Measurements from ENCODE around the gene SNTG2. TPM values are rescaled to one million over a fixed set of nuclear protein-coding genes. Genes with fewer than 3 reads are reported as not detected.

The SNTG2 gene
- total RNA-seq, 2 experiments from 2014 or later, result not detected

DNA sequence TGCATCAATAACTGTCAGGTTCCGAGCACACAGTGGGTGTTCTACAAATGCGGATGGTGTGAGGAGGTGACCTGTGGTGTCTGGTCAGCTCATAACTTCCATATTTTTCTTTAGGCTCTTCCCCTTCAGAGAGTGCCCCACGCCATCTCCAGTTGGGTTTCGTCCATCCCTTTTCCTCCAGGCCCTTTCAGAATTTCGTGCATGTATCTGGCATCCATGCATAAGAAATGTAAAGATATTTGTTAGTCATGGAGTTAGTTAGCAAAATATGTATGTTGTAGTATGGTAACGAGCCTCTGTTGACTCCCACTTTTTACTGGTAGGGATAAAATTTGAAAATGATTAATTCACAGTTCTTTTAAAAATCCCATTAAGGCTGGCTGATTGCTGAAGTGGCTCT is 67.2 kb downstream of the SNTG2 start:
- Histone ChIP-seq H3K4me1 (ENCODE audit: insufficient read depth, low read length, poor library complexity, severe bottlenecking) (no peaks in the 10 kb centered on the region), H3K36me3 (ENCODE audit: insufficient read depth, low read length) (no peaks in the 10 kb centered on the region), H4K20me1 (ENCODE audit: insufficient read depth, low read length) (no peaks in the 10 kb centered on the region), H3K27ac (ENCODE audit: low read depth, low read length, poor library complexity, severe bottlenecking) (no peak overlapping the region), H3K79me2 (ENCODE audit: insufficient read depth, low read depth, low read length) (no peaks in the 10 kb centered on the region), H2AFZ (ENCODE audit: low read length) (no peak overlapping the region), H3K9me2 (ENCODE audit: insufficient read depth, low read length) (no peaks in the 10 kb centered on the region), H3K4me3 (ENCODE audit: low read depth, low read length, poor library complexity, severe bottlenecking) (no peak overlapping the region), H3K4me2 (ENCODE audit: low read length) (no peak overlapping the region), H3K9me3 (ENCODE audit: low read length) (no peaks in the 10 kb centered on the region)
- intact Hi-C loops (cut with micrococcal nuclease; ENCODE audit: unreplicated experiment), result no loop called here
- POLR2A ChIA-PET, result no interaction called here
- CTCF ChIA-PET (ENCODE audit: unreplicated experiment), result no interaction called here
- BruUV-seq (replicated peaks), result no TSS peak
- DNase-seq (ENCODE audit: low spot score), result no peak
- TF ChIP-seq, protein P1, sequence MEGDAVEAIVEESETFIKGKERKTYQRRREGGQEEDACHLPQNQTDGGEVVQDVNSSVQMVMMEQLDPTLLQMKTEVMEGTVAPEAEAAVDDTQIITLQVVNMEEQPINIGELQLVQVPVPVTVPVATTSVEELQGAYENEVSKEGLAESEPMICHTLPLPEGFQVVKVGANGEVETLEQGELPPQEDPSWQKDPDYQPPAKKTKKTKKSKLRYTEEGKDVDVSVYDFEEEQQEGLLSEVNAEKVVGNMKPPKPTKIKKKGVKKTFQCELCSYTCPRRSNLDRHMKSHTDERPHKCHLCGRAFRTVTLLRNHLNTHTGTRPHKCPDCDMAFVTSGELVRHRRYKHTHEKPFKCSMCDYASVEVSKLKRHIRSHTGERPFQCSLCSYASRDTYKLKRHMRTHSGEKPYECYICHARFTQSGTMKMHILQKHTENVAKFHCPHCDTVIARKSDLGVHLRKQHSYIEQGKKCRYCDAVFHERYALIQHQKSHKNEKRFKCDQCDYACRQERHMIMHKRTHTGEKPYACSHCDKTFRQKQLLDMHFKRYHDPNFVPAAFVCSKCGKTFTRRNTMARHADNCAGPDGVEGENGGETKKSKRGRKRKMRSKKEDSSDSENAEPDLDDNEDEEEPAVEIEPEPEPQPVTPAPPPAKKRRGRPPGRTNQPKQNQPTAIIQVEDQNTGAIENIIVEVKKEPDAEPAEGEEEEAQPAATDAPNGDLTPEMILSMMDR (conservative IDR thresholded peaks at IDR 0.05; ENCODE audit: low read length), result no peak
- no peak for TF ChIP-seq EZH2phosphoT487 (IDR thresholded peaks at IDR 0.05; ENCODE audit: borderline replicate concordance, low read depth, low read length)

DNA sequence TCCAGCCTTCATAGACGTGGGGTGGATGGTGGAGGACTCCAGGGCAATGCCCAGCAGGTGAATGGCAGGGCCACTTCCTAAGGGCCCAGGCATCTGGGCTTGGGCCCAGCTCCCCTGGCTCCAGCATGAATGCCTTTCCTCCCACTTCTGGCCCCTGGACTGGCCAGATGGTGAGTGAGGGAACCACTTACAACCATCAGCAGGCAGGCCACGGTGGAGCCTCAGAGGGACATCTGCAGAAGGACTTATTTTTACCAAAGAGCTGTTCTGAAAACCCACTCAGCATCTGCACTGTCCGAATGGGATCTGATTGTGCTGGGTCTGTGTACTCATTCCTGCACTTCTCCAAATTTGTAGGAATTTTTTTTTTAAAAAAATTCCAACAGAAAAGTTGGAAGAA is 69.6 kb downstream of the SNTG2 start:
- Histone ChIP-seq H3K4me3 (ENCODE audit: low read depth, low read length, poor library complexity, severe bottlenecking) (no peak overlapping the region), H3K9me3 (ENCODE audit: low read length) (no peaks in the 10 kb centered on the region), H3K4me2 (ENCODE audit: low read length) (no peak overlapping the region), H3K79me2 (ENCODE audit: insufficient read depth, low read depth, low read length) (no peaks in the 10 kb centered on the region), H4K20me1 (ENCODE audit: insufficient read depth, low read length) (no peaks in the 10 kb centered on the region), H3K9me2 (ENCODE audit: insufficient read depth, low read length) (no peaks in the 10 kb centered on the region), H3K36me3 (ENCODE audit: insufficient read depth, low read length) (no peaks in the 10 kb centered on the region), H3K4me1 (ENCODE audit: insufficient read depth, low read length, poor library complexity, severe bottlenecking) (no peaks in the 10 kb centered on the region), H2AFZ (ENCODE audit: low read length) (no peak overlapping the region), H3K27ac (ENCODE audit: low read depth, low read length, poor library complexity, severe bottlenecking) (no peak overlapping the region)
- DNase-seq (ENCODE audit: low spot score), result no peak
- TF ChIP-seq, protein P1 (conservative IDR thresholded peaks at IDR 0.05; ENCODE audit: low read length), result no peak
- TF ChIP-seq EZH2phosphoT487 (IDR thresholded peaks at IDR 0.05; ENCODE audit: borderline replicate concordance, low read depth, low read length), result no peak
- intact Hi-C loops (cut with micrococcal nuclease; ENCODE audit: unreplicated experiment), result no loop called here
- ChIA-PET CTCF (ENCODE audit: unreplicated experiment) (no interaction called here), POLR2A (interaction anchor here (0.7 kb wide), 2 partner anchors 136 to 396 kb away, joined by 3 read pairs; no protein-coding TSS in a partner anchor)
- no TSS peak for BruUV-seq (replicated peaks)

DNA sequence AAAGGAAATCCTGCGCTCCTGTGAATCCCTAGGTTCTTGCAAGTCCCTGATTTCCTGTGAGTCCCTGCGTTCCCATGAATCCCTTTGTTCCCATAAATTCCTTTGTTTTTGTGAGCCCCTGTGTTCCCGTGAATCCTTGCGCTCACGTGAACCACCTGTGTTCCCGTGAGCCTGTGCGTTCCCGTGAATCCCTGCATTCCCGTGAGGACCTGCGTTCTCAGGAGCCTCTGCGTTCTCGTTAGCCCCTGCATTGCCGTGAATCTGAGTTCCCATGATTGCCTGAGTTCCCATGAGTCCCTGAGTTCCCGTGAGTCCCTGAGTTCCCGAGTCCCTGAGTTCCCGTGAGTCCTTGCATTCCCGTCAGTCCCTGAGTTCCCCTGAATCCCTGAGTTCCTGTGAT is 71.5 kb downstream of the SNTG2 start:
- ChIA-PET POLR2A (no interaction called here), CTCF (ENCODE audit: unreplicated experiment) (no interaction called here)
- Histone ChIP-seq H3K27ac (ENCODE audit: low read depth, low read length, poor library complexity, severe bottlenecking) (no peak overlapping the region), H3K4me2 (ENCODE audit: low read length) (no peak overlapping the region), H3K9me2 (ENCODE audit: insufficient read depth, low read length) (no peaks in the 10 kb centered on the region), H4K20me1 (ENCODE audit: insufficient read depth, low read length) (no peaks in the 10 kb centered on the region), H3K4me1 (ENCODE audit: insufficient read depth, low read length, poor library complexity, severe bottlenecking) (no peaks in the 10 kb centered on the region), H3K4me3 (ENCODE audit: low read depth, low read length, poor library complexity, severe bottlenecking) (no peak overlapping the region), H3K36me3 (ENCODE audit: insufficient read depth, low read length) (no peaks in the 10 kb centered on the region), H3K79me2 (ENCODE audit: insufficient read depth, low read depth, low read length) (no peaks in the 10 kb centered on the region), H2AFZ (ENCODE audit: low read length) (no peak overlapping the region), H3K9me3 (ENCODE audit: low read length) (no peaks in the 10 kb centered on the region)
- DNase-seq (ENCODE audit: low spot score), result no peak
- TF ChIP-seq, protein P1 (conservative IDR thresholded peaks at IDR 0.05; ENCODE audit: low read length), result no peak
- TF ChIP-seq EZH2phosphoT487 (IDR thresholded peaks at IDR 0.05; ENCODE audit: borderline replicate concordance, low read depth, low read length), result no peak
- intact Hi-C loops (cut with micrococcal nuclease; ENCODE audit: unreplicated experiment), result no loop called here
- no TSS peak for BruUV-seq (replicated peaks)
